ENCODE measurements around the gene FRK.
"Not testable (repeated sequence)": the region's sequence is repeated elsewhere in the genome, so short reads cannot be mapped to it uniquely, and the experiment has no call there.

The FRK gene

GRCh38 chr6:115934829-115935228 is 125.9 kb downstream of the FRK start:
- DNase-seq: no peak

- no peak for DNase-seq
Measured at GRCh38 chr6:115934145-115934544, 126.5 kb downstream of the FRK start.

- no peak for DNase-seq
Measured at GRCh38 chr6:115932481-115932880, 128.2 kb downstream of the FRK start.

GRCh38 chr6:115928000-115928399 is 132.7 kb downstream of the FRK start:
- DNase-seq: not testable (repeated sequence)

GRCh38 chr6:115922971-115923370 is 137.7 kb downstream of the FRK start:
- no peak for DNase-seq

- peak in 1 of 2 experiments; percentile 1 for DNase-seq
Measured at GRCh38 chr6:115914098-115914497, 146.6 kb downstream of the FRK start.

GRCh38 chr6:115909923-115910546 is 150.7 kb downstream of the FRK start:
- DNase-seq: no peak

GRCh38 chr6:115908906-115909559 is 151.7 kb downstream of the FRK start:
- no peak for DNase-seq

GRCh38 chr6:115905471-115905870 is 155.2 kb downstream of the FRK start:
- DNase-seq: no peak

GRCh38 chr6:115902436-115902835 is 158.3 kb downstream of the FRK start:
- no peak for DNase-seq

- no peak for DNase-seq
Measured at GRCh38 chr6:115901896-115902295, 158.8 kb downstream of the FRK start.

GRCh38 chr6:115899730-115900282 is 160.9 kb downstream of the FRK start:
- peak in 1 of 2 experiments; percentile 4 for DNase-seq

- no peak for DNase-seq
Measured at GRCh38 chr6:115898246-115898645, 162.4 kb downstream of the FRK start.

- DNase-seq: peak; percentile 32 to 47
Measured at GRCh38 chr6:115896538-115897129, 164.1 kb downstream of the FRK start.

GRCh38 chr6:115894426-115894992 is 166.2 kb downstream of the FRK start:
- DNase-seq: no peak

GRCh38 chr6:115891750-115892149 is 168.9 kb downstream of the FRK start:
- no peak for DNase-seq

- DNase-seq: peak in 1 of 2 experiments; percentile 22
Measured at GRCh38 chr6:115891111-115891669, 169.5 kb downstream of the FRK start.

- no peak for DNase-seq
Measured at GRCh38 chr6:115890238-115890637, 170.5 kb downstream of the FRK start.

- DNase-seq: not testable (repeated sequence)
Measured at GRCh38 chr6:115888687-115889470, 171.8 kb downstream of the FRK start.

GRCh38 chr6:115887891-115888290 is 172.8 kb downstream of the FRK start:
- DNase-seq: no peak

- no peak for DNase-seq
Measured at GRCh38 chr6:115885636-115886366, 174.9 kb downstream of the FRK start.

- DNase-seq: no peak
Measured at GRCh38 chr6:115882771-115883170, 177.9 kb downstream of the FRK start.

Data from Kasumi-1 (cell line).